ENCODE results near the gene SCNN1A. TPM values are rescaled to one million over a fixed set of nuclear protein-coding genes. Genes with fewer than 3 reads are reported as not detected.

The SCNN1A gene
- total RNA-seq, 1 donor from 2014 or later, result 156 TPM

- peaks cover 42% of the 10 kb centered on the region for H3K4me1 ChIP-seq
- no peaks in the 10 kb centered on the region for H3K9me3 ChIP-seq
- no peaks in the 10 kb centered on the region for H3K36me3 ChIP-seq
- intact Hi-C loops (cut with DNase I), result no loop called here
- no peak for TF ChIP-seq CTCF (IDR thresholded peaks at IDR 0.05)
- H3K4me3 ChIP-seq, result peak overlapping the region; percentile 46
- DNase-seq, result peak; percentile 49
- no peak overlapping the region for H3K27ac ChIP-seq
- peak; percentile 1 to 2 for ATAC-seq
- peaks cover 13% of the 10 kb centered on the region for H3K27me3 ChIP-seq (ENCODE audit: low read depth)
These were observed 64.4 kb downstream of the SCNN1A start for GRCh38 chr12:6310771-6311610.

GRCh38 chr12:6307529-6307928 lies 67.8 kb downstream of the SCNN1A start:
- Histone ChIP-seq H3K4me3 (no peak overlapping the region), H3K27me3 (ENCODE audit: low read depth) (peaks cover 13% of the 10 kb centered on the region), H3K27ac (no peak overlapping the region), H3K4me1 (peaks cover 31% of the 10 kb centered on the region), H3K36me3 (no peaks in the 10 kb centered on the region), H3K9me3 (no peaks in the 10 kb centered on the region)
- intact Hi-C loops (cut with DNase I), result no loop called here
- DNase-seq (peak; percentile 58), ATAC-seq (peak in 1 of 2 donors; percentile 15)
- TF ChIP-seq CTCF (IDR thresholded peaks at IDR 0.05), result no peak

DNA sequence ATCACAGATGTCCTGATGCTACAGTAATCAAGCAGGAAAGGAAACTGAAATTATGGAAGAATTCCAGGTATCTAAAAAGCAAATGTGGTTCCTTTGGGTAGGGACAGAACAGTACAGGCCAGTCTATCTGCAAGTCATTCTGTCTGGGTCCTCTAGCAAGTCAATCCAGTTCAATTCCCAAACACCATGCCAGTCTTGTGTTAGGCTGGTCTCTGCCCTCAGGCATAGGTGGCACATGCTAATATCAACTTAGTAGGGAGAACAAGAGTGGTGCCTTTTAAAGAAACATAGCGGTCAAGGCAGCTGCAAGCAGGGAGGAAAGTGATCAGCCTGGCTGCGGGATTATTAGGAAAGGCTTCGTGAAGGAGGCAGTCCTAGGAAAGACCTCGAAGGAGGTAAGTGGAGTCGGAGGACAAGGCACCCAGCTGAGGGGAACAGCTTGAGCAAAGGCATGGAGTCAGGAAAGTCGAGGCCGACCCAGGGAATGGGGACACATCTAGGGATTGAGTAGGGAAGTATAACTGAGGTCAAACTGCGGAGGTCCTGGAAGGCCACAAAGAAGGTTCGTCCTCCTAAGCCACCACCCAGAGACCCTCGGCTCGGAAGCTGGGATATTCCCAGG lies 68.7 kb downstream of the SCNN1A start:
- H3K4me1 ChIP-seq, result peaks cover 25% of the 10 kb centered on the region
- H3K4me3 ChIP-seq, result no peak overlapping the region
- no peak overlapping the region for H3K27ac ChIP-seq
- ATAC-seq (no peak), DNase-seq (no peak)
- peaks cover 13% of the 10 kb centered on the region for H3K27me3 ChIP-seq (ENCODE audit: low read depth)
- H3K9me3 ChIP-seq, result no peaks in the 10 kb centered on the region
- no peaks in the 10 kb centered on the region for H3K36me3 ChIP-seq
- TF ChIP-seq CTCF (IDR thresholded peaks at IDR 0.05), result no peak
- intact Hi-C loops (cut with DNase I), result no loop called here

DNA sequence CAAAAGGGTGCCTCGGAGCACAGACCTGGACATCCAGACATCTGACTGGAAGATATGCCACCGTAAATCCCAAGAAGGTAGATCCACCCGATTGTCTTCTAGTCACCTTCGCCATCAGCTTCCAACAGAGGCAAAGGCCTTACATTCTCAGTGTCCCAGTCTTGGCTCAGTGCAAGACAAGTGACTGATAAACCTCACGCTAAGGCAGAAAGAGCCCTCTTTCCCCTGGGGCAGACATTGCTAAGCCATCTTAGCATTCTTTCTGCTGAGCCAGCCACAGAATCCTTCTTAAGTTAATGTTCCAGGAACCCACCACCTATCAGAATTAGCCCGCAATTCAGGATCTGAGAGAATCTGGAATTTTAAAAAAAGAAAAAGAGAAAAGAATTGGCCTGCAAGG lies 69.2 kb downstream of the SCNN1A start:
- H3K4me3 ChIP-seq, result no peak overlapping the region
- intact Hi-C loops (cut with DNase I), result no loop called here
- no peak overlapping the region for H3K27ac ChIP-seq
- no peaks in the 10 kb centered on the region for H3K9me3 ChIP-seq
- no peaks in the 10 kb centered on the region for H3K36me3 ChIP-seq
- H3K4me1 ChIP-seq, result peaks cover 24% of the 10 kb centered on the region
- H3K27me3 ChIP-seq (ENCODE audit: low read depth), result peaks cover 12% of the 10 kb centered on the region
- DNase-seq (no peak), ATAC-seq (no peak)
- no peak for TF ChIP-seq CTCF (IDR thresholded peaks at IDR 0.05)

GRCh38 chr12:6303071-6303470 lies 72.3 kb downstream of the SCNN1A start:
- ATAC-seq (no peak), DNase-seq (no peak)
- Histone ChIP-seq H3K4me3 (no peak overlapping the region), H3K27me3 (ENCODE audit: low read depth) (no peaks in the 10 kb centered on the region), H3K27ac (no peak overlapping the region), H3K4me1 (peaks cover 15% of the 10 kb centered on the region), H3K36me3 (no peaks in the 10 kb centered on the region), H3K9me3 (no peaks in the 10 kb centered on the region)
- no peak for TF ChIP-seq CTCF (IDR thresholded peaks at IDR 0.05)
- intact Hi-C loops (cut with DNase I), result no loop called here

Measured in lower lobe of right lung (tissue), 2 donors.